K562 (cell line): Measurements from ENCODE around the gene COX6B2. TPM values are rescaled to one million over a fixed set of nuclear protein-coding genes. Genes with fewer than 3 reads are reported as not detected.

Experiments used
- CCNT2 ChIP-seq: IDR thresholded peaks from 2 replicates; pipeline ENCODE4 v1.6.1; 2011; ENCODE audit warnings: borderline replicate concordance, low read depth, mild to moderate bottlenecking, moderate library complexity, mixed read lengths, low read length; ENCODE audit not compliant: insufficient read length; ENCODE audit errors: extremely low read depth
- CGGBP1 ChIP-seq: fragments of 250-450 bp; sonication (Bioruptor Pico); IDR thresholded peaks from 2 replicates; pipeline ENCODE4 v1.9.0; 2021; ENCODE audit warnings: mild to moderate bottlenecking
- HMGN3 ChIP-seq: IDR thresholded peaks from 2 replicates; pipeline ENCODE4 v1.6.1; 2011; ENCODE audit warnings: borderline replicate concordance, low read depth, mild to moderate bottlenecking, mixed read lengths, low read length; ENCODE audit not compliant: insufficient read length; ENCODE audit errors: extremely low read depth
- HOXB6 ChIP-seq: fragments of 250-450 bp; sonication (Bioruptor Pico); IDR thresholded peaks from 2 replicates; pipeline ENCODE4 v1.5.1; 2022; ENCODE audit warnings: mild to moderate bottlenecking, borderline replicate concordance
- KDM1A ChIP-seq, 2 experiments: fragments of 450-650 bp; IDR thresholded peaks; 2 replicates each; pipeline ENCODE4 v1.6.1; 2016; ENCODE audit warnings: mild to moderate bottlenecking in 2 of 2
- MYBL2 ChIP-seq, 2 experiments: fragments of 450-650 bp in 1 of 2; sonication (generic) in 1 of 2; formaldehyde crosslinking in 1 of 2; IDR thresholded peaks; 2 replicates each; pipeline versions ENCODE4 v1.6.1 to v1.8.1; 2017 to 2022; ENCODE audit warnings: borderline replicate concordance in 1 of 2, inconsistent platforms in 1 of 2, low read depth in 1 of 2, mild to moderate bottlenecking in 1 of 2, missing genetic modification reagents in 1 of 2, moderate library complexity in 1 of 2
- NFIC ChIP-seq: fragments of 450-650 bp; IDR thresholded peaks from 2 replicates; pipeline ENCODE4 v1.6.1; 2017; ENCODE audit warnings: mild to moderate bottlenecking, inconsistent platforms
- NONO ChIP-seq, 2 experiments: fragments of 200-400 bp in 1 of 2; fragments of 450-650 bp in 1 of 2; formaldehyde crosslinking in 1 of 2; IDR thresholded peaks; 2 replicates each; pipeline ENCODE4 v1.6.1; 2017; ENCODE audit warnings: low read depth in 2 of 2, mild to moderate bottlenecking in 2 of 2, moderate library complexity in 2 of 2, low read length in 1 of 2
- NRF1 ChIP-seq, 2 experiments: fragments of 450-650 bp; IDR thresholded peaks in 1 of 2; conservative IDR thresholded peaks in 1 of 2; 2 replicates each; pipeline ENCODE4 v1.6.1; 2014; ENCODE audit warnings: mild to moderate bottlenecking in 2 of 2
- PPARD ChIP-seq: fragments of 250-450 bp; sonication (Bioruptor Pico); IDR thresholded peaks from 2 replicates; pipeline ENCODE4 v1.8.0; 2022; ENCODE audit warnings: inconsistent platforms, mild to moderate bottlenecking, moderate library complexity
- PRPF4 ChIP-seq: fragments of 200-400 bp; formaldehyde crosslinking; IDR thresholded peaks from one replicate; pipeline ENCODE4 v1.6.1; 2017; ENCODE audit warnings: low read length, low read depth, mild to moderate bottlenecking; ENCODE audit not compliant: insufficient read depth, poor library complexity, severe bottlenecking
- RBFOX2 ChIP-seq: fragments of 200-400 bp; formaldehyde crosslinking; IDR thresholded peaks from 2 replicates; pipeline ENCODE4 v1.6.1; 2017; ENCODE audit warnings: low read depth, mild to moderate bottlenecking, low read length, moderate library complexity
- RFX1 ChIP-seq: fragments of 450-650 bp; IDR thresholded peaks from 2 replicates; pipeline ENCODE4 v1.6.1; 2016; ENCODE audit warnings: mild to moderate bottlenecking, moderate library complexity
- SIN3A ChIP-seq, 2 experiments: fragments of 150-350 bp in 1 of 2; IDR thresholded peaks; 2 replicates each; pipeline ENCODE4 v1.6.1; 2011 to 2016; ENCODE audit warnings: borderline replicate concordance in 2 of 2, low read depth in 2 of 2, low read length in 2 of 2, mild to moderate bottlenecking in 2 of 2, moderate library complexity in 2 of 2; ENCODE audit not compliant: control insufficient read depth in 1 of 2
- TCF7L2 ChIP-seq: fragments of 150-350 bp; IDR thresholded peaks from 2 replicates; pipeline ENCODE4 v1.6.1; 2016; ENCODE audit warnings: low read depth, mild to moderate bottlenecking, low read length, moderate library complexity
- TRIM24 ChIP-seq, 2 experiments: fragments of 450-650 bp; IDR thresholded peaks; 2 replicates each; pipeline ENCODE4 v1.6.1; 2016
- UBTF ChIP-seq, 2 experiments: IDR thresholded peaks; 2 replicates each; pipeline ENCODE4 v1.6.1; 2012; ENCODE audit warnings: improper control_type of control experiment in 2 of 2, low read depth in 2 of 2, low read length in 2 of 2, borderline replicate concordance in 1 of 2
- ZBTB9 ChIP-seq: fragments of 450-650 bp; formaldehyde crosslinking; IDR thresholded peaks from 2 replicates; pipeline ENCODE4 v1.4.0; 2020; ENCODE audit warnings: mild to moderate bottlenecking, moderate library complexity
- ZC3H8 ChIP-seq: fragments of 450-650 bp; IDR thresholded peaks from 2 replicates; pipeline ENCODE4 v1.6.1; 2017
- ZNF354B ChIP-seq: fragments of 250-450 bp; sonication (Bioruptor Pico); IDR thresholded peaks from 2 replicates; pipeline ENCODE4 v1.4.0; 2020
- ZNF696 ChIP-seq: fragments of 250-450 bp; sonication (Bioruptor Pico); conservative IDR thresholded peaks from 2 replicates; pipeline ENCODE4 v1.4.0; 2020; ENCODE audit warnings: mild to moderate bottlenecking, moderate library complexity
- ZNF717 ChIP-seq: fragments of 250-450 bp; sonication (Bioruptor Pico); IDR thresholded peaks from 2 replicates; pipeline ENCODE4 v1.5.0; 2021
- ZNF76 ChIP-seq: fragments of 250-450 bp; sonication (Bioruptor Pico); IDR thresholded peaks from 2 replicates; pipeline ENCODE4 v1.4.0; 2020; ENCODE audit warnings: mild to moderate bottlenecking, moderate library complexity, borderline replicate concordance
- polyA plus RNA-seq, 8 experiments: library from polyadenylated mRNA; depleted of rRNA in 4 of 8; stranded (reverse) in 5 of 8; unstranded in 3 of 8; fragments of >200 nt; fragmentation: Nextera tagmentation in 2 of 8; fragmentation: Illumina TruSeq in 1 of 8; extraction: Ambion mirVana in 2 of 8; extraction: Trizol in 1 of 8; gene quantifications; 2 replicates each; pipeline versions ENCODE4 v1.2.1 to v1.2.3, GENCODE V29; 2011 to 2014; ENCODE audit warnings: inconsistent platforms in 1 of 8, missing spikeins in 1 of 8
- total RNA-seq, 7 experiments: library from RNA; depleted of rRNA in 6 of 7; stranded (reverse); fragments of >200 nt in 6 of 7; fragmentation: Illumina TruSeq in 2 of 7; extraction: Trizol in 2 of 7; gene quantifications; 2 replicates each; pipeline versions ENCODE4 v1.2.1 to v1.2.3, GENCODE V29; 2011 to 2021; ENCODE audit warnings: low replicate concordance in 1 of 7

The COX6B2 gene
- total and polyA plus RNA-seq, 9 of the 15 experiments (the other 6 are each of a cell fraction or from before 2014, with no cell fraction given) = 0.40 to 2.5 (median 0.83) TPM

GRCh38 chr19:55368701-55369563 is 14.4 kb upstream of the COX6B2 start (continued):
- no peak for TF ChIP-seq ZBTB9 (CRISPR knock-in tag)
- TF ChIP-seq SIN3A (IDR thresholded peaks at IDR 0.05; ENCODE audit: borderline replicate concordance in 2 of 2, control insufficient read depth in 1 of 2, low read depth in 2 of 2, low read length in 2 of 2) = no peak
- TF ChIP-seq RBFOX2 = peak; percentile 9; the same call in 1 of the 2 replicates
- TF ChIP-seq ZNF354B = no peak
- TF ChIP-seq CCNT2 = peak; percentile 57
- peak in 1 of 2 experiments; percentile 8; a peak in 1 of 4 replicates for TF ChIP-seq TRIM24 (IDR thresholded peaks at IDR 0.05)
- no peak for TF ChIP-seq PRPF4
- TF ChIP-seq RFX1 = no peak
- TF ChIP-seq UBTF (IDR thresholded peaks at IDR 0.05; ENCODE audit: borderline replicate concordance in 1 of 2, low read depth in 2 of 2, low read length in 2 of 2) = no peak
- 0 out of 4 replicates have a peak, but pooled peaks of 1 of the 2 experiments have one; percentile 17 for TF ChIP-seq NRF1 (conservative IDR thresholded peaks at IDR 0.05 in 1 of 2, IDR thresholded peaks at IDR 0.05 in 1 of 2)
- no peak for TF ChIP-seq MYBL2 (IDR thresholded peaks at IDR 0.05; ENCODE audit: low read depth)
- TF ChIP-seq MYBL2 (CRISPR knock-in tag; IDR thresholded peaks at IDR 0.05; ENCODE audit: borderline replicate concordance) = no peak
- no peak for TF ChIP-seq CGGBP1 (CRISPR knock-in tag)
- no peak for TF ChIP-seq ZNF696
- 0 out of 4 replicates have a peak, but pooled peaks of 1 of the 2 experiments have one; percentile 20 for TF ChIP-seq NONO (IDR thresholded peaks at IDR 0.05; ENCODE audit: low read depth in 2 of 2, low read length in 1 of 2)
- peak; percentile 40; the same call in 1 of the 2 replicates for TF ChIP-seq NFIC
- peak; percentile 32 for TF ChIP-seq HMGN3
- TF ChIP-seq KDM1A (IDR thresholded peaks at IDR 0.05) = peak; percentile 23 to 50; a peak in 1 of 4 replicates
- TF ChIP-seq ZNF717 (CRISPR knock-in tag) = no peak
- TF ChIP-seq TCF7L2 = no peak
- no peak for TF ChIP-seq ZNF76
- TF ChIP-seq HOXB6 (CRISPR knock-in tag) = no peak
- TF ChIP-seq ZC3H8 = no peak
- no peak for TF ChIP-seq PPARD (CRISPR knock-in tag)
